Duodenal mucosa (tissue), 2 donors: ENCODE data around the gene TAS2R40.
A peak's percentile ranks its signal among the peaks of the same experiment; 100 is the strongest.

Experiments used
- H3K27ac ChIP-seq: one replicate; pipeline ENCODE4 v1.7.0; 2013; ENCODE audit warnings: low read depth, low read length
- H3K27me3 ChIP-seq, 2 donors: one replicate each; pipeline ENCODE4 v1.7.0; 2013; ENCODE audit warnings: low read length in 2 of 2, control low read depth in 1 of 2; ENCODE audit not compliant: insufficient read depth in 2 of 2, control insufficient read depth in 1 of 2
- H3K36me3 ChIP-seq, 2 donors: one replicate each; pipeline ENCODE4 v1.7.0; 2013; ENCODE audit warnings: low read length in 2 of 2, control low read depth in 1 of 2; ENCODE audit not compliant: insufficient read depth in 2 of 2, control insufficient read depth in 1 of 2
- H3K4me1 ChIP-seq, 2 donors: one replicate each; pipeline ENCODE4 v1.7.0; 2013; ENCODE audit warnings: low read length in 2 of 2, control low read depth in 1 of 2; ENCODE audit not compliant: insufficient read depth in 2 of 2, control insufficient read depth in 1 of 2
- H3K4me3 ChIP-seq, 2 donors: one replicate each; pipeline ENCODE4 v1.7.0; 2013; ENCODE audit warnings: low read length in 2 of 2, low read depth in 1 of 2
- H3K9ac ChIP-seq, 2 donors: one replicate each; pipeline ENCODE4 v1.7.0; 2013; ENCODE audit warnings: low read length in 2 of 2, low read depth in 1 of 2
- H3K9me3 ChIP-seq, 2 donors: one replicate each; pipeline ENCODE4 v1.7.0; 2013; ENCODE audit warnings: low read length in 2 of 2, control low read depth in 1 of 2; ENCODE audit not compliant: control insufficient read depth in 1 of 2

The TAS2R40 gene

DNA sequence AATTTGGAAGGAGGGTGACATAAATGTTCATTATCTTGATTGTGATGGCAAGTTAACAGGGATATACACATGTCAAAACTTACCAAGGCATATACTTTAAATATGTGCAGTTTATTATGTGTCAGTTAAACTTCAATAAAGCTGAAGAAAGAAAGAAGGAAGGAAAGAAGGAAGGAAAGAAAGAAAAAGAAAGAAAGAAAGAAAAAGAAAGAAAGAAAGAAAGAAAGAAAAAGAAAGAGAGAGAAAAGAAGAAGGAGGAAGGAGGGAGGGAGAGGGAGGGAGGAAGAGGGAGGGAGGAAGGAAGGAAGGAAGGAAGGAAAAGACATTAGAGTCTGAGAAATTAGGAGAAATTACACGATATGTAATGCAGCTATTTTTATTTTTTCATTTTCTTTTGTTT lies 25.5 kb downstream of the TAS2R40 start:
- Histone ChIP-seq H3K27ac (no peak overlapping the region), H3K27me3 (no peaks in the 10 kb centered on the region), H3K36me3 (no peaks in the 10 kb centered on the region), H3K4me1 (peaks cover 24 to 38% of the 10 kb centered on the region in 2 donors), H3K4me3 (no peak overlapping the region), H3K9ac (no peak overlapping the region), H3K9me3 (no peaks in the 10 kb centered on the region)

DNA sequence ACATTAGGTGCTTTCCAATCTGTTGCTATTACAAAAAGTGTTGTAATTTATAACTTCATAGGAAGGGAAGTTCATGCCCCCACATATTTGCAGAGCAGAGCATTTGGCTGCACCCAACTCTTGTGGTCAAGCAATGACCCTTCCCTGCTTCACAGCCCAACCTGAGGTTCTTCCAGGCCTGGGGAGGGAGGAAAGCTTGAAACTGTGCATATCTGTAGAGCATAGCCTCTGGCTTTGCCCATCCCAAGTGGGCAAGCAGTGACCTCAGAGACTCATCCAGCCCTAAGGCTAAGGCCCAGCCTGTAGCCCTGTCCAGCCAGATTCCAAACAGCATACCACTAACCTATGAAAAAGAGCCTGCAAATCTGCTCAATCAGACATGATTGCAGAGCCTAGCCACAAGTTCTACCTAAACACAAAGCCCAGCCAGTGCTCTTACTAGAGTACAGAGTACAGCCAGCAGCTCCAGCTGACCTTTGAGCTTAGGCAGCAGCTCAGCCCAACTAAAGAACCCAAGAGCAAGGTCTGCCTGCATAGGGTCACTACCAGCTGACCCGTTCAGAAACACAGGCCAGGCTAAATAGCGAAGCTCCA lies 27.0 kb downstream of the TAS2R40 start:
- Histone ChIP-seq H3K27ac (peak overlapping the region; percentile 5), H3K4me1 (peaks cover 16 to 30% of the 10 kb centered on the region in 2 donors), H3K9ac (no peak overlapping the region), H3K36me3 (no peaks in the 10 kb centered on the region), H3K9me3 (no peaks in the 10 kb centered on the region), H3K4me3 (peak overlapping the region in 1 of 2 donors; percentile 19), H3K27me3 (no peaks in the 10 kb centered on the region)

DNA sequence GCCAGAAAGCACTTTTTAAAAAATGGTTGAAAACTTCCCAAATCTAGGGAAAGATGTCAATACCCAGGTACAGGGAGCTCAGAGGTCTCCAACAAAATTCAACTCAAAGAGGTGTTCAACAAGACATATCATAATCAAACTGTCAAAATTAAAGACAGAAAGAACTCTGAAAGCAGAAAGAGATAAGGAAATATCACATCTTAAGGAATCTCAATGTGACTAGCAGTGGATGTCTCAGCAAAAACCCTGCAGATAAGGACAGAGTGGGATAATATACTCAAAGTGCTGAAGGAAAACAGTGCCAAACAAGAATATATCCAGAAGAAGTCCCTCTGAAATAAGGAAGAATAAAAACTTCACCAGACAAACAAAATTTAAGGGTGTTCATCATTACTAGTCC lies 28.4 kb downstream of the TAS2R40 start:
- no peak overlapping the region for H3K27ac ChIP-seq
- no peak overlapping the region for H3K4me3 ChIP-seq
- peaks cover 10 to 18% of the 10 kb centered on the region in 2 donors for H3K4me1 ChIP-seq
- no peaks in the 10 kb centered on the region for H3K9me3 ChIP-seq
- H3K27me3 ChIP-seq: no peaks in the 10 kb centered on the region
- H3K36me3 ChIP-seq: no peaks in the 10 kb centered on the region
- H3K9ac ChIP-seq: no peak overlapping the region

GRCh38 chr7:143250822-143251221 lies 29.0 kb downstream of the TAS2R40 start:
- H3K27ac ChIP-seq: no peak overlapping the region
- H3K9me3 ChIP-seq: no peaks in the 10 kb centered on the region
- H3K4me3 ChIP-seq: no peak overlapping the region

GRCh38 chr7:143252006-143252405 lies 30.2 kb downstream of the TAS2R40 start:
- Histone ChIP-seq H3K9me3 (no peaks in the 10 kb centered on the region), H3K27me3 (no peaks in the 10 kb centered on the region), H3K36me3 (no peaks in the 10 kb centered on the region), H3K27ac (no peak overlapping the region), H3K9ac (no peak overlapping the region), H3K4me1 (peaks cover 4 to 13% of the 10 kb centered on the region in 2 donors), H3K4me3 (no peak overlapping the region)

More at GRCh38 chr7:143250822-143251221, 29.0 kb downstream of the TAS2R40 start:
- no peaks in the 10 kb centered on the region for H3K27me3 ChIP-seq
- H3K9ac ChIP-seq: no peak overlapping the region
- no peaks in the 10 kb centered on the region for H3K36me3 ChIP-seq
- peaks cover 4 to 13% of the 10 kb centered on the region in 2 donors for H3K4me1 ChIP-seq

GRCh38 chr7:143255564-143255963 lies 33.7 kb downstream of the TAS2R40 start:
- no peak overlapping the region for H3K9ac ChIP-seq
- H3K4me3 ChIP-seq: no peak overlapping the region
- no peaks in the 10 kb centered on the region for H3K9me3 ChIP-seq
- H3K27me3 ChIP-seq: no peaks in the 10 kb centered on the region
- H3K4me1 ChIP-seq: peaks cover 11 to 15% of the 10 kb centered on the region in 2 donors
- no peaks in the 10 kb centered on the region for H3K36me3 ChIP-seq
- no peak overlapping the region for H3K27ac ChIP-seq

GRCh38 chr7:143256325-143256724 lies 34.5 kb downstream of the TAS2R40 start:
- no peak overlapping the region for H3K9ac ChIP-seq
- no peaks in the 10 kb centered on the region for H3K9me3 ChIP-seq
- no peaks in the 10 kb centered on the region for H3K36me3 ChIP-seq
- H3K4me3 ChIP-seq: no peak overlapping the region
- H3K27ac ChIP-seq: no peak overlapping the region
- peaks cover 11 to 15% of the 10 kb centered on the region in 2 donors for H3K4me1 ChIP-seq
- no peaks in the 10 kb centered on the region for H3K27me3 ChIP-seq

- H3K4me3 ChIP-seq: no peak overlapping the region
- no peak overlapping the region for H3K9ac ChIP-seq
- H3K9me3 ChIP-seq: no peaks in the 10 kb centered on the region
- H3K4me1 ChIP-seq: peaks cover 11 to 15% of the 10 kb centered on the region in 2 donors
- no peaks in the 10 kb centered on the region for H3K36me3 ChIP-seq
- no peak overlapping the region for H3K27ac ChIP-seq
- H3K27me3 ChIP-seq: no peaks in the 10 kb centered on the region
Observed at GRCh38 chr7:143256932-143257331, 35.1 kb downstream of the TAS2R40 start.

DNA sequence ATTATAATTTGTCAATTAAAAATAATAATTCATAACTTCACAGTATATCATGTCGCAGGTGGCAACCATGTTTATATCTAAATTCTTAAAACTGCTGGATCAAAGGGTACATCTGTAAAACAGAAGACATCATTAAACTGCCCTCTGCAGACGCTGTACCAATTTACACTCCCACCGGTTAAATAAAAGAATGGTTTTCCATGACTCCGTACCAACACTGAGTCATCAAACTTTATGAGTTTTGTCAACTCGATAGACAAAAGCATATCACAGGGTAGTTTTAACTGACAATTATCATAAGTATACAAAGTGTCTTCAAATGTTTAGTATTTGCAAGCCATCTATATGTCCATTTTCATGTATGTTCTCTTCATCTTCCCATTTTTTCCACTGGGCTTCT lies 35.7 kb downstream of the TAS2R40 start:
- H3K4me1 ChIP-seq: peaks cover 12 to 15% of the 10 kb centered on the region in 2 donors
- no peaks in the 10 kb centered on the region for H3K27me3 ChIP-seq

GRCh38 chr7:143258831-143259230 lies 37.0 kb downstream of the TAS2R40 start:
- H3K36me3 ChIP-seq: no peaks in the 10 kb centered on the region
- no peaks in the 10 kb centered on the region for H3K27me3 ChIP-seq
- no peaks in the 10 kb centered on the region for H3K9me3 ChIP-seq
- H3K4me1 ChIP-seq: peaks cover 18% of the 10 kb centered on the region in 2 donors
- H3K9ac ChIP-seq: peak overlapping the region in 1 of 2 donors; percentile 2
- H3K27ac ChIP-seq: no peak overlapping the region
- H3K4me3 ChIP-seq: peak overlapping the region; percentile 11 to 42

More for the DNA sequence above, 35.7 kb downstream of the TAS2R40 start:
- no peaks in the 10 kb centered on the region for H3K9me3 ChIP-seq
- H3K9ac ChIP-seq: no peak overlapping the region
- H3K36me3 ChIP-seq: no peaks in the 10 kb centered on the region
- no peak overlapping the region for H3K27ac ChIP-seq
- H3K4me3 ChIP-seq: no peak overlapping the region
